Fibroblast of the aortic adventitia (primary cell): ENCODE data around the gene MYRIP. TPM values are rescaled to one million over a fixed set of nuclear protein-coding genes. Genes with fewer than 3 reads are reported as not detected.

ENCODE experiments used
- DNase-seq: peaks from one replicate; pipeline ENCODE4 v3.0.0-alpha.2; 2010; ENCODE audit warnings: low read depth
- H3K4me3 ChIP-seq: 2 replicates; pipeline ENCODE4 v1.5.1; 2011; ENCODE audit warnings: low read depth, mild to moderate bottlenecking, control low read depth, low read length, moderate library complexity
- total RNA-seq: library from RNA; depleted of rRNA; stranded (reverse); fragments of >200 nt; gene quantifications from 2 replicates; pipeline ENCODE4 v1.2.3, GENCODE V29; 2012; ENCODE audit warnings: low replicate concordance
- TF ChIP-seq, protein P1 (sequence below): IDR thresholded peaks from 2 replicates; pipeline ENCODE4 v1.5.1; 2011; ENCODE audit warnings: mild to moderate bottlenecking, low read length, control low read depth, inconsistent platforms; ENCODE audit not compliant: insufficient read depth

Gene MYRIP
- total RNA-seq, 1 donor, result 8.6 TPM

DNA sequence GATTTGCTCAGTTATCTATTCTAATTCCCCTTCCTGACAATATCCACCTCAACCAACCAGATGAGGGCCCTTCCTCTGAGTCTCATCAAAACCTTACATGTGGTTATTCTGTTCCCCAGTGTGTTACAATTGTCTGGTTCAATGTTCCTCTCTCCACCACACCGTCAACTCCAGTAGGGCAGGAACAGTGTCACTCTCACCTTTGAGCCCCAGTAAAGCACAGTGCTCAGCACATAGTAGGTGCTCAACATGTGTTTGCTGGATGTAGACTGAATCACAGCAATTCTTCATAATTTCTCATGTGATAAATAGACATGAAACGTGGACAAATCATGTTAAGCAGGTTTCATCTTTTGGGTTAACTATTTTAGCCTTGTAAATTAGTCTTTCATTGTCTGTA, 397.1 kb downstream of the MYRIP start:
- no peak overlapping the region for H3K4me3 ChIP-seq
- TF ChIP-seq, protein P1, sequence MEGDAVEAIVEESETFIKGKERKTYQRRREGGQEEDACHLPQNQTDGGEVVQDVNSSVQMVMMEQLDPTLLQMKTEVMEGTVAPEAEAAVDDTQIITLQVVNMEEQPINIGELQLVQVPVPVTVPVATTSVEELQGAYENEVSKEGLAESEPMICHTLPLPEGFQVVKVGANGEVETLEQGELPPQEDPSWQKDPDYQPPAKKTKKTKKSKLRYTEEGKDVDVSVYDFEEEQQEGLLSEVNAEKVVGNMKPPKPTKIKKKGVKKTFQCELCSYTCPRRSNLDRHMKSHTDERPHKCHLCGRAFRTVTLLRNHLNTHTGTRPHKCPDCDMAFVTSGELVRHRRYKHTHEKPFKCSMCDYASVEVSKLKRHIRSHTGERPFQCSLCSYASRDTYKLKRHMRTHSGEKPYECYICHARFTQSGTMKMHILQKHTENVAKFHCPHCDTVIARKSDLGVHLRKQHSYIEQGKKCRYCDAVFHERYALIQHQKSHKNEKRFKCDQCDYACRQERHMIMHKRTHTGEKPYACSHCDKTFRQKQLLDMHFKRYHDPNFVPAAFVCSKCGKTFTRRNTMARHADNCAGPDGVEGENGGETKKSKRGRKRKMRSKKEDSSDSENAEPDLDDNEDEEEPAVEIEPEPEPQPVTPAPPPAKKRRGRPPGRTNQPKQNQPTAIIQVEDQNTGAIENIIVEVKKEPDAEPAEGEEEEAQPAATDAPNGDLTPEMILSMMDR, result no peak
- no peak for DNase-seq

DNA sequence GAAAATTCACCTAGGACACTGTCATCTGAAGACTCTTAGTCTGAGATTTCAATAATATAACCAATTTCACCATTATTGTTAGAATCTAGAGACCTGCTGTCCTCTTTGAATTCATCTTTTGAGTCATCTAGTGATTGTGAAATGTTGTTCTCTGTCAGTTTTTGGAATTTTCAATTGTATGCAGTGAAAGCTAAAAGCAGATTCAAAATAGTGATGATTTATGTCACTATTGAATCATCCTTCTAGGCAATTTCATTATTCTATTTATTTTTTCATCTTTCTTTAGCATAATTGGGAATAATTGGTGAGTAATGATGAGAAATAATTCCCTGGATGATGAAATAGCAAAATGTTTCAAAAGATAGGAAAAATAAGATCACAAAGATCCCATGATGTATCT, 398.4 kb downstream of the MYRIP start:
- H3K4me3 ChIP-seq, result no peak overlapping the region
- TF ChIP-seq, protein P1, result no peak
- peak; percentile 51 for DNase-seq

DNA sequence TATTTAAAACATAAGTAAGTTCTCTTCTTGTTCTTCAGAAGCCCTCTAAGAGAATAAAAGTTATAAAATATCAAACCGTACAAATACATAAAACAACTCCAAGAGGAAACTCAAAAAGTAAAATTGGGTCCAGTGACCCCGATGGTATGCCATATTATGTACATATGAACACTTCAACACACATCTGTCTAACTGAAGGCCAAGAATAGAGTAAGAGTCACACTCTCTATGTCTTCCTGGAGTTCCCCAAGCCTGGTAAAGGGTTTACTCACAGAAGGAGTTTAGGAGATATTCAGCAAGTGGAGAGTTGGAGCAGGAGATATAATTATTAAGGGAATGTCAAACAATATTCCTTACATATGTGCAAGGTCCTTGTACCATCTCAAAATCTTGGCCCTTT, 398.8 kb downstream of the MYRIP start:
- DNase-seq, result no peak
- TF ChIP-seq, protein P1, result no peak
- no peak overlapping the region for H3K4me3 ChIP-seq

DNA sequence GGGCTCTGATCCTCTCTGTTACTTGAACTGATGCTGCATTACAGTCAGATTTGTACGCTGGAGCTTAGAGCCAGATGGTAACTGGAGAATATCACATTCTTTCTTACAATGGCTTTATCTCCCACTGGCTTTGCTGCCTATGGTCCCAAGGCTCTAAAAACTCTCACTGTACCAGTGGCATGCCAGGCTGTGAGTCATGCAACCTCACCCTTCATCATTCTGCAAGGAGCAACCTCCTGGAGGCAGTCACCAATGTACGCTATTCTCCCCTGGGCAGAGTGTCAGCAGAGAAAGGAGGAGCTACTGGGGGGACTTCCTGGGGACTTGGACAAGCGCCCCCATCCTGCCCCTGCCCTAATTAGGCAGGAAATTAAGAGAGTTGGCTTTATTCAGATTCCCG, 402.2 kb downstream of the MYRIP start:
- TF ChIP-seq, protein P1, result no peak
- peak; percentile 65 for DNase-seq
- H3K4me3 ChIP-seq, result no peak overlapping the region

DNA sequence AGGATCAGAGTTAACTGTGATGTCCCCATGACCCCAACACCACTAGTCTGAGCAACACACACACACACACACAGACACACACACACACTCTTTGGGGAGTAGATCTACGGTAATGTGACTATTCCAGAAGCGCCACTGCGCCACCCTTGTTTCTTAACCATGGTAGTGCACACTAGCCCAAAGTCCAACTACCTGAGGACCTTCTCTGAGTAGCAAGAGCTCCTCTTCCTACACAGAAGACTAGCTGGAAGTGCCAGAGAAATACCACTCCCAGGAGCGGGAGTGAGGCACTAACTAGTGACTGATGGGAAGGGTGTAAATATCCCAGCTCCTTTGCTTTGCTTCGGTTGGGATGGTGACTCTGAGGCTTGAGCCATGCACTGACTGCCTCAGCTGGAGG, 404.1 kb downstream of the MYRIP start:
- DNase-seq, result no peak
- TF ChIP-seq, protein P1, result no peak
- H3K4me3 ChIP-seq, result no peak overlapping the region

GRCh38 chr3:40215015-40215414, 405.6 kb downstream of the MYRIP start:
- TF ChIP-seq, protein P1, result no peak
- DNase-seq, result no peak
- no peak overlapping the region for H3K4me3 ChIP-seq

DNA sequence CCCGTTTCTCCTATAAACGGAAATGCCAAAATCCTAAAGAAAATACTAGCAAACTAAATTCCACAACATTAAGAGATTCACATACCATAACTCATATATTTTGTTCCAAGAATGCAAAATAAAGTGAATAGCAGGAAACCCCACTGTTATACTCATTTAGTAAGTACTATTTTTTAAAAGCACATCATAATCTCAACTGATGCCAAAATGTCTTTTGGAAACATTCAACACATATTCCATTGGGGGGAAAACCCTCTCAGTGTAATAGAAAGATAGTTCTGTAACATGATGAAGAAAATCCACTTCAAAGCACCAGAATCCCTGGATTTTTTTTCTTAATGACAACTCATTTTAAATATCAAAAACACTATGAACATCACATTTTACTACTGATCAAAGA, 407.1 kb downstream of the MYRIP start:
- no peak overlapping the region for H3K4me3 ChIP-seq
- TF ChIP-seq, protein P1, result no peak
- DNase-seq, result no peak
